Ishikawa (cell line): ENCODE results near the gene RPS6KA2.
A peak's percentile ranks its signal among the peaks of the same experiment; 100 is the strongest.

Source experiments
- CEBPB ChIP-seq: IDR thresholded peaks from 2 replicates; pipeline ENCODE4 v1.6.1; 2012
- CREB1 ChIP-seq: IDR thresholded peaks from 2 replicates; pipeline ENCODE4 v1.6.1; 2012; ENCODE audit warnings: low read depth
- EGR1 ChIP-seq: IDR thresholded peaks from 2 replicates; pipeline ENCODE4 v1.6.1; 2012
- EP300 ChIP-seq: IDR thresholded peaks from 2 replicates; pipeline ENCODE4 v1.6.1; 2012; ENCODE audit warnings: borderline replicate concordance
- FOXM1 ChIP-seq: IDR thresholded peaks from 2 replicates; pipeline ENCODE4 v1.6.1; 2012; ENCODE audit warnings: low read depth, borderline replicate concordance
- NFIC ChIP-seq: IDR thresholded peaks from 2 replicates; pipeline ENCODE4 v1.6.1; 2012
- RAD21 ChIP-seq: IDR thresholded peaks from 2 replicates; pipeline ENCODE4 v1.6.1; 2012; ENCODE audit warnings: low read depth
- TAF1 ChIP-seq: IDR thresholded peaks from 2 replicates; pipeline ENCODE4 v1.6.1; 2012; ENCODE audit warnings: low read depth, mild to moderate bottlenecking
- TCF12 ChIP-seq: IDR thresholded peaks from 2 replicates; pipeline ENCODE4 v1.6.1; 2012; ENCODE audit warnings: low read depth
- TEAD4 ChIP-seq: IDR thresholded peaks from 2 replicates; pipeline ENCODE4 v1.6.1; 2012
- YY1 ChIP-seq: IDR thresholded peaks from 2 replicates; pipeline ENCODE4 v1.6.1; 2012; ENCODE audit warnings: low read depth
- ZBTB7A ChIP-seq: IDR thresholded peaks from 2 replicates; pipeline ENCODE4 v1.6.1; 2012; ENCODE audit warnings: low read depth
- TF ChIP-seq, protein P1 (sequence below): IDR thresholded peaks from 2 replicates; pipeline ENCODE4 v1.6.1; 2012
- TF ChIP-seq, protein P2 (sequence below): IDR thresholded peaks from 2 replicates; pipeline ENCODE4 v1.6.1; 2012
- TF ChIP-seq, protein P3 (sequence below): IDR thresholded peaks from 2 replicates; pipeline ENCODE4 v1.6.1; 2012; ENCODE audit warnings: low read depth, mild to moderate bottlenecking

Gene RPS6KA2

DNA sequence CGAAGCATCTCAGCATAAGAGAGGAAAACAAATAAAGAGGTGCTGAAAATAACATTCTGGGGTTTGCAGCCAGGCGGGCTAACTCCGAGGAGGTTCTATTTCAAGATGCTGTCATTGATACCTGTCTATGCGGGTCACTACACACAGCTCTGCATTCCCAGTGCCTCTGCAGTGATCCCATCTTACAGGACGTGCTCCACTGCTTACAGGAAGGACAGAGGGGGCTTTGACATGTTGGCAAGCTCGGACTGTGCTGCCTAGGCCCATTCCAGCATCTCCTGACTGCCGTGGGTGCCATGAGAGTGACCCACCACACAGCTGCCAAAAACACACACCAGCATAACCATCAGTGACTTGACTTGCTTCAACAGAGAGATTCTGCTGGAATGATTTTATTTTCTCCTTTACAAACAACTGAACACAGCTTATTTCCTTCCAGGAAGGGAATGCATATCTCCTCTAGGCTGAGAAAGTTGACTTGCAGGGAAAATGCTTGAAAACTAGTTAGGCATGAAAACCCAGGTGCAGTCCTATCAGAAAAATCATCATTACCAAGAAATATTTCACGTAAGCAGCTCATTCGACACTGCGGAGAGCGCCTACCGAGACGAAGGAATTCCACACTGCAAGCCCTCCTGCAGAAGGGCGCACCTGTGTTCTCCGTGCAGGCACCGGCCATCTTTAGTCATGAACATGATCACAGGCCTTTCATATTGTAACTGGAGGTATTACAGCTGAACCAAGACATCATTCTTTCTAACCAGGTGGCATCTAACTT is 103.1 kb downstream of the RPS6KA2 start:
- TF ChIP-seq, protein P1, sequence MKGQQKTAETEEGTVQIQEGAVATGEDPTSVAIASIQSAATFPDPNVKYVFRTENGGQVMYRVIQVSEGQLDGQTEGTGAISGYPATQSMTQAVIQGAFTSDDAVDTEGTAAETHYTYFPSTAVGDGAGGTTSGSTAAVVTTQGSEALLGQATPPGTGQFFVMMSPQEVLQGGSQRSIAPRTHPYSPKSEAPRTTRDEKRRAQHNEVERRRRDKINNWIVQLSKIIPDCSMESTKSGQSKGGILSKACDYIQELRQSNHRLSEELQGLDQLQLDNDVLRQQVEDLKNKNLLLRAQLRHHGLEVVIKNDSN, result no peak
- TF ChIP-seq NFIC (no peak), ZBTB7A (no peak), EGR1 (no peak), RAD21 (no peak), CREB1 (no peak), TCF12 (no peak), CEBPB (no peak)
- TF ChIP-seq, protein P2, sequence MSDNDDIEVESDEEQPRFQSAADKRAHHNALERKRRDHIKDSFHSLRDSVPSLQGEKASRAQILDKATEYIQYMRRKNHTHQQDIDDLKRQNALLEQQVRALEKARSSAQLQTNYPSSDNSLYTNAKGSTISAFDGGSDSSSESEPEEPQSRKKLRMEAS, result no peak

DNA sequence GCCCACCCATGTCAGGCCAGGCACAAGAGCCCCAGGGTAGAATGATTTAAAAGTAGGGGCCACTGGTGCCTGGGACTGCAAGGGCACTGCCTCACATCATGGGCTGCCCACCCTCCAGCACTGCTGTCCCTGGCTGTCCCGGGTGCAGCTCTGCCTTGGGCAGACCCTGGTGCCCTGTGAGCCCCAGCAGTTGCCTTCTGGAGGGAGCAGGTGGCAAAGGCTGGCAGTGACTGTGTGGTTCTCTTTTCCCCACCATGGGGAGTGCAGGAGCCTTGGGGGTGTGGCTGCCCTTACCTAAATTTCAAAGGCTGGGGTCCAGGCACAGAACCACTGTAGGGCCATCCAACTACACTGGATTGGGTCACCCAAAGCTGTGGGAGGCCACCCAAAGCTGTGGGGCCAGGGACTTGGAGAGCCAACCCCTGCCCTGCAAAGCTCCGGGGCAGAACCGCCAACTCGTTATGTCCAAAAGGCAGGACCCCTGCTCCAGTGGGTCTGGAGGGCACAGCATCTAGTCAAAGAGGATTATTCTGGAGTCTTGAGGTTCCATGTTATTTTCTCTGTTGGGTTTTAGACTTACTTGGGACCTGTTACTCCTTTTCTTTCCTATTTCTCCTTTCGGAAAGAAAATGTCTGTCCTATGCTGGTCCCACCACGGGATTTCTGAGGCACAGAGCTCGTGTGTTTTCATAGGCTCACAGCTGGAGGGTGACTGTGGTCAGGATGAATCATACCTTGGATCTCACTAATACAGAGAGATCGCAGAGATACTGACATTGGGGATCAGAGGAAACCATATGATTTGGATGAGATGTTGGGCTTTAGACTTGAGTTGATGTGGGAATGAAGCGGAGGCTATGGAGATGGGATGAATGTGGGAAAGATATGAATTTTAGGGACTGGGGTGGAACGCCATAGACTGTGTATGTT is 105.9 kb downstream of the RPS6KA2 start:
- TF ChIP-seq CEBPB (no peak), TCF12 (no peak), RAD21 (no peak), EGR1 (no peak), FOXM1 (no peak), EP300 (no peak)
- TF ChIP-seq, protein P1, result no peak

DNA sequence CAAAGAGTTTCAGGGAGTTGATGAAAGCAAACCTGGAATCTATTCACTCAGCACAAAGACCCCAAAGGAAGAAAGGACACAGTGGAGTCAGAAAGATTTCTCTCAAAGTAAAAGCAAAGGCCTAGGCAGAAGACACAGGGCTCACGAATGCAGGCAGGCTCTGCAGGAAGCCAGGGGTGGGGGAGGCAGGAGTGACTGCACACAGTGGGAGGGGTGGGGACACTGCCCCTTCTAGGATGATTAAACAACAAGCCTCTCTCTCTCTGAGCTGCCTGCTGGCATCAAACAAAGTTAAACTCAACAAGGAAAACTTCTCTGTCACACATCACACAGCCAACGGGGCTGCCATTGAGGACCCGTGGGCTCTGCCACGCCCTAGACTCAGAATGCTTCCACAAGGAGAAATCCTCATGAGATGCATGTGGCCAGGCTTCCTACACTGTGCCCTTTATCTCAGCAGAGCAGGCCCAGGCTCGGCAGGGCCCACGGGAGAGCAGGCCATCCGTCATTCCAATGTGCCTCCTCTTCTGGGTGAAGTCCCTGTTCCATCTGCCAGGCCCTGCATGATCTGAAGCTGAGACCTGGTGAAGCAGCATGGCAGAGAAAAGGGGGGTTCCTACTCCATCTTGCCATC is 110.7 kb downstream of the RPS6KA2 start:
- TF ChIP-seq YY1, result no peak
- TF ChIP-seq TAF1, result no peak
- no peak for TF ChIP-seq EP300
- TF ChIP-seq CREB1, result no peak
- TF ChIP-seq CEBPB, result no peak
- no peak for TF ChIP-seq TCF12
- no peak for TF ChIP-seq EGR1
- no peak for TF ChIP-seq RAD21

DNA sequence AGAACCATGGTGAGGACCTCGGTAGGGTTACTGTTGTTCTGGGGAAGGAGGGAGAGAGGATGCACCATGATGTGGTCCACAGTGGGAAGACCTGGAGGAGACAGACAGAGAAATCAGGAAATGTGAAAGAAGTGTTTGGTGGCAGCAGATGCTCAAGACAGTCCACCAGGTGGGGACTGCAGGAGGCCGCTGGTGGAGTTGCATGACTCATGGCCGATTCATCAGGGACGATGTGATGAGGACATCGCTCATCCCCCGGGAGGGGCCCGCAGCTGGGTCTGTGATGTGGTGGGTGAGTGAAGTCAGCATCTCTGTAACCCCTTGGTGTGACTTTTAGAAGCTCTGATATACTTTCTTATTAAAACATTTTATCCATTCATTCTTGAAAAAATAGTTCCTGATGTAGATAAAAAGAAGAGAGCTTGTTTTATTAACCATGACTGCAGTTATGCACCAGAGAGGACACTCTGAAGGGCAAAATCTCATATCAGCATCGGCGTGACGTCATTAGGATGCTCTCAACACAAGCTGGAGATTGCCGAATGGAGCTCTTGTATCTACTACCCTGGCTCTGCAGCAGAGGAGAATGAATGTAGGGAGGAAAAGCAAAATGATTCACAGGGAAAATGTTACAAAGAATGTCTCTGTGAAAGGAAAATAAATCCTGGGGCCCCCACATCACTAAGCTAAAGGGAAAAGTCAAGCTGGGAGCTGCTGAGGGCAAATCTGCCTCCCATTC is 111.8 kb downstream of the RPS6KA2 start:
- TF ChIP-seq TAF1, result no peak
- TF ChIP-seq, protein P1, result no peak
- no peak for TF ChIP-seq FOXM1
- TF ChIP-seq CREB1, result no peak
- TF ChIP-seq EP300, result no peak
- no peak for TF ChIP-seq TEAD4
- TF ChIP-seq NFIC, result no peak
- TF ChIP-seq RAD21, result no peak
- TF ChIP-seq, protein P3, sequence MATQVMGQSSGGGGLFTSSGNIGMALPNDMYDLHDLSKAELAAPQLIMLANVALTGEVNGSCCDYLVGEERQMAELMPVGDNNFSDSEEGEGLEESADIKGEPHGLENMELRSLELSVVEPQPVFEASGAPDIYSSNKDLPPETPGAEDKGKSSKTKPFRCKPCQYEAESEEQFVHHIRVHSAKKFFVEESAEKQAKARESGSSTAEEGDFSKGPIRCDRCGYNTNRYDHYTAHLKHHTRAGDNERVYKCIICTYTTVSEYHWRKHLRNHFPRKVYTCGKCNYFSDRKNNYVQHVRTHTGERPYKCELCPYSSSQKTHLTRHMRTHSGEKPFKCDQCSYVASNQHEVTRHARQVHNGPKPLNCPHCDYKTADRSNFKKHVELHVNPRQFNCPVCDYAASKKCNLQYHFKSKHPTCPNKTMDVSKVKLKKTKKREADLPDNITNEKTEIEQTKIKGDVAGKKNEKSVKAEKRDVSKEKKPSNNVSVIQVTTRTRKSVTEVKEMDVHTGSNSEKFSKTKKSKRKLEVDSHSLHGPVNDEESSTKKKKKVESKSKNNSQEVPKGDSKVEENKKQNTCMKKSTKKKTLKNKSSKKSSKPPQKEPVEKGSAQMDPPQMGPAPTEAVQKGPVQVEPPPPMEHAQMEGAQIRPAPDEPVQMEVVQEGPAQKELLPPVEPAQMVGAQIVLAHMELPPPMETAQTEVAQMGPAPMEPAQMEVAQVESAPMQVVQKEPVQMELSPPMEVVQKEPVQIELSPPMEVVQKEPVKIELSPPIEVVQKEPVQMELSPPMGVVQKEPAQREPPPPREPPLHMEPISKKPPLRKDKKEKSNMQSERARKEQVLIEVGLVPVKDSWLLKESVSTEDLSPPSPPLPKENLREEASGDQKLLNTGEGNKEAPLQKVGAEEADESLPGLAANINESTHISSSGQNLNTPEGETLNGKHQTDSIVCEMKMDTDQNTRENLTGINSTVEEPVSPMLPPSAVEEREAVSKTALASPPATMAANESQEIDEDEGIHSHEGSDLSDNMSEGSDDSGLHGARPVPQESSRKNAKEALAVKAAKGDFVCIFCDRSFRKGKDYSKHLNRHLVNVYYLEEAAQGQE, result no peak

DNA sequence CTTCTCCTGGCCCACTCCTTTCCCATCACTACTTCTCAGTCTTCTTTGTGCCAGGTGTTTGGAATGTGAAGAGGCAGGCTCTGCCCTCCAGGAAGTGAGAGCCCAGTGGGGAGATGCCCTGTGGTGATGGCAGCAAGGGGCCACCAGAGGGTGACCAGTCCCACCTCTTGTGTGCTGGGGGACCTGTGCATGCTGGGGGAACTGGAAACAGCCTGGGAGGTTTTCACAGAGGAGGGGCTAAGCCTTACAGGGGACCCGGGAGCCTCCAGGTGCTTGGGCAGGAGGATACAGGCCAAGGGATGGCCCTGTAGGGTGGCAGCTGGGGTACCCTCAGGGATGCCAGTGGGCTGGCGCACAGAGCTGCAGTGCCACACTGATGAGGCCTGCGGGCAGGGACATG is 112.9 kb downstream of the RPS6KA2 start:
- no peak for TF ChIP-seq ZBTB7A
- TF ChIP-seq EGR1, result no peak
- TF ChIP-seq EP300, result no peak
- TF ChIP-seq CEBPB, result no peak
- peak; percentile 48 for TF ChIP-seq RAD21
- 0 out of 2 replicates have a peak, but pooled peaks have one; percentile 8 for TF ChIP-seq TEAD4
- TF ChIP-seq NFIC, result no peak

DNA sequence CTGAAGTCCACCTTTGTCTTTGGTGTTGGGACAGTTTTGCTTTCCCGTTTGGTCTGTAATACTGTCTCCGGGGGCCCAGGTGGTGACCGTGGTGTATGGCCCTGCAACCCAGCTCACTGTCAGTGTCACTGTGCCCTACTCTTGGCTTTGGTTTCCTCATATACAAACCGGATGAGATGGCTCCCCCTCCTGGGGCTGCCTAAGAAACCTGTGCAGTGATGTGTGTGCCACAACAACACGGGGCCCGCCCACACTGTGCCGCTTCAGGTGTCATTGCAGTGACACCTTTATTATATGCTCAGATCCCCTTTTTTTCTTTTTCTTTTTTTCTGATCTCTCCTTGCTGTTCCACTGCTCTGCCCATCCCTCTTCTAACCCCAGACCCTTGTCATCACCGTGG is 114.5 kb downstream of the RPS6KA2 start:
- TF ChIP-seq EGR1, result peak; percentile 38; the same call in 1 of the 2 replicates
- no peak for TF ChIP-seq TAF1
- no peak for TF ChIP-seq FOXM1
- no peak for TF ChIP-seq YY1
- TF ChIP-seq, protein P2, result no peak
- TF ChIP-seq ZBTB7A, result no peak
